HG03460 (cell line): ENCODE results near the gene GRK5.
"Not testable (repeated sequence)": the region's sequence is repeated elsewhere in the genome, so short reads cannot be mapped to it uniquely, and the experiment has no call there.

Experiments
- ATAC-seq: cut with Tn5 transposase; IDR thresholded peaks from one replicate; pipeline ENCODE4 v1.9.1; 2021; ENCODE audit not compliant: unreplicated experiment

GRK5 gene

GRCh38 chr10:119450606-119451299 lies 243.4 kb downstream of the GRK5 start:
- ATAC-seq: no peak

- ATAC-seq: no peak
Observed at GRCh38 chr10:119451300-119451896, 244.0 kb downstream of the GRK5 start.

GRCh38 chr10:119452396-119452795 lies 245.0 kb downstream of the GRK5 start:
- no peak for ATAC-seq

- ATAC-seq: no peak
Observed at GRCh38 chr10:119453313-119453712, 245.9 kb downstream of the GRK5 start.

GRCh38 chr10:119454316-119454715 lies 246.9 kb downstream of the GRK5 start:
- ATAC-seq: no peak

- ATAC-seq: no peak
Observed at GRCh38 chr10:119454990-119455389, 247.6 kb downstream of the GRK5 start.

GRCh38 chr10:119455609-119456434 lies 248.5 kb downstream of the GRK5 start:
- ATAC-seq: no peak

- ATAC-seq: no peak
Observed at GRCh38 chr10:119456435-119456810, 249.1 kb downstream of the GRK5 start.

GRCh38 chr10:119457966-119458766 lies 250.8 kb downstream of the GRK5 start:
- no peak for ATAC-seq

GRCh38 chr10:119459681-119460340 lies 252.4 kb downstream of the GRK5 start:
- ATAC-seq: no peak

GRCh38 chr10:119460369-119461195 lies 253.2 kb downstream of the GRK5 start:
- no peak for ATAC-seq

- ATAC-seq: no peak
Observed at GRCh38 chr10:119461380-119461779, 254.0 kb downstream of the GRK5 start.

- ATAC-seq: peak; percentile 69
Observed at GRCh38 chr10:119461923-119462322, 254.6 kb downstream of the GRK5 start.

GRCh38 chr10:119462773-119463172 lies 255.4 kb downstream of the GRK5 start:
- ATAC-seq: no peak

GRCh38 chr10:119463195-119463594 lies 255.8 kb downstream of the GRK5 start:
- ATAC-seq: not testable (repeated sequence)

GRCh38 chr10:119465085-119465484 lies 257.7 kb downstream of the GRK5 start:
- no peak for ATAC-seq

- ATAC-seq: no peak
Observed at GRCh38 chr10:119466076-119466475, 258.7 kb downstream of the GRK5 start.

- ATAC-seq: no peak
Observed at GRCh38 chr10:119466655-119467054, 259.3 kb downstream of the GRK5 start.

- ATAC-seq: no peak
Observed at GRCh38 chr10:119468542-119469324, 261.4 kb downstream of the GRK5 start.
